MM.1S (cell line): ENCODE measurements around the gene MEGF11.

Experiments used
- DNase-seq: peaks from one replicate; pipeline ENCODE4 v3.0.0-alpha.2; 2015
- H2AFZ ChIP-seq: fragments of 300-600 bp; sonication (generic); 2 replicates; pipeline ENCODE4 v1.6.0; 2016; ENCODE audit warnings: antibody characterized with exemption, low read length
- H3F3A ChIP-seq: fragments of 300-600 bp; sonication (generic); 2 replicates; pipeline ENCODE4 v1.6.1; 2016; ENCODE audit warnings: mild to moderate bottlenecking, antibody characterized with exemption, low read length, moderate library complexity, mixed read lengths; ENCODE audit not compliant: insufficient read depth
- H3K27ac ChIP-seq: fragments of 300-600 bp; sonication (generic); 2 replicates; pipeline ENCODE4 v1.5.1; 2016; ENCODE audit warnings: mild to moderate bottlenecking, low read length
- H3K27me3 ChIP-seq: fragments of 300-600 bp; sonication (generic); replicated peaks from 2 replicates; pipeline ENCODE4 v1.6.0; 2016; ENCODE audit warnings: low read length; ENCODE audit not compliant: insufficient read depth
- H3K36me3 ChIP-seq: fragments of 300-600 bp; sonication (generic); replicated peaks from 2 replicates; pipeline ENCODE4 v1.6.1; 2016; ENCODE audit warnings: mild to moderate bottlenecking, low read length, mixed read lengths; ENCODE audit not compliant: insufficient read depth
- H3K4me1 ChIP-seq: fragments of 300-600 bp; sonication (generic); 2 replicates; pipeline ENCODE4 v1.6.1; 2016; ENCODE audit warnings: low read length, mixed read lengths
- H3K4me2 ChIP-seq: fragments of 300-600 bp; sonication (generic); 2 replicates; pipeline ENCODE4 v1.6.0; 2016; ENCODE audit warnings: low read depth, low read length
- H3K4me3 ChIP-seq: fragments of 300-600 bp; sonication (generic); 2 replicates; pipeline ENCODE4 v1.5.1; 2016; ENCODE audit warnings: low read length, mixed read lengths
- H3K79me2 ChIP-seq: fragments of 300-600 bp; sonication (generic); 2 replicates; pipeline ENCODE4 v1.6.1; 2016; ENCODE audit warnings: mixed run types, low read length, mixed read lengths
- H3K9ac ChIP-seq: fragments of 300-600 bp; sonication (generic); 2 replicates; pipeline ENCODE4 v1.6.1; 2016; ENCODE audit warnings: low read length, mixed read lengths
- H3K9me2 ChIP-seq: fragments of 300-600 bp; sonication (generic); replicated peaks from 2 replicates; pipeline ENCODE4 v1.6.1; 2016; ENCODE audit warnings: mild to moderate bottlenecking, low read length, mixed read lengths; ENCODE audit not compliant: insufficient read depth
- H3K9me3 ChIP-seq: fragments of 300-600 bp; sonication (generic); replicated peaks from 2 replicates; pipeline ENCODE4 v1.6.1; 2016; ENCODE audit warnings: mild to moderate bottlenecking, low read length, mixed read lengths; ENCODE audit not compliant: insufficient read depth
- H4K20me1 ChIP-seq: fragments of 300-600 bp; sonication (generic); 2 replicates; pipeline ENCODE4 v1.6.1; 2016; ENCODE audit warnings: mild to moderate bottlenecking, low read length, moderate library complexity, mixed read lengths; ENCODE audit not compliant: insufficient read depth
- EZH2 ChIP-seq: fragments of 300-600 bp; sonication (generic); optimal IDR thresholded peaks from 2 replicates; pipeline ENCODE3; 2017; ENCODE audit warnings: low read depth, mild to moderate bottlenecking, antibody characterized with exemption, low read length, mixed read lengths
- EZH2phosphoT487 ChIP-seq: fragments of 300-600 bp; sonication (generic); IDR thresholded peaks from 2 replicates; pipeline ENCODE4 v1.6.1; 2018; ENCODE audit warnings: antibody characterized with exemption, low read length
- TF ChIP-seq, protein P1 (sequence below): fragments of 300-600 bp; sonication (generic); IDR thresholded peaks from 2 replicates; pipeline ENCODE4 v1.5.1; 2016; ENCODE audit warnings: antibody characterized with exemption, low read length, mixed read lengths

The MEGF11 gene

GRCh38 chr15:66170042-66170441 lies 83.5 kb downstream of the MEGF11 start:
- DNase-seq = no peak
- no peaks in the 10 kb centered on the region; the same call in 1 of the 2 replicates for H3K27me3 ChIP-seq
- TF ChIP-seq EZH2 = no peak
- TF ChIP-seq EZH2phosphoT487 = no peak
- TF ChIP-seq, protein P1, sequence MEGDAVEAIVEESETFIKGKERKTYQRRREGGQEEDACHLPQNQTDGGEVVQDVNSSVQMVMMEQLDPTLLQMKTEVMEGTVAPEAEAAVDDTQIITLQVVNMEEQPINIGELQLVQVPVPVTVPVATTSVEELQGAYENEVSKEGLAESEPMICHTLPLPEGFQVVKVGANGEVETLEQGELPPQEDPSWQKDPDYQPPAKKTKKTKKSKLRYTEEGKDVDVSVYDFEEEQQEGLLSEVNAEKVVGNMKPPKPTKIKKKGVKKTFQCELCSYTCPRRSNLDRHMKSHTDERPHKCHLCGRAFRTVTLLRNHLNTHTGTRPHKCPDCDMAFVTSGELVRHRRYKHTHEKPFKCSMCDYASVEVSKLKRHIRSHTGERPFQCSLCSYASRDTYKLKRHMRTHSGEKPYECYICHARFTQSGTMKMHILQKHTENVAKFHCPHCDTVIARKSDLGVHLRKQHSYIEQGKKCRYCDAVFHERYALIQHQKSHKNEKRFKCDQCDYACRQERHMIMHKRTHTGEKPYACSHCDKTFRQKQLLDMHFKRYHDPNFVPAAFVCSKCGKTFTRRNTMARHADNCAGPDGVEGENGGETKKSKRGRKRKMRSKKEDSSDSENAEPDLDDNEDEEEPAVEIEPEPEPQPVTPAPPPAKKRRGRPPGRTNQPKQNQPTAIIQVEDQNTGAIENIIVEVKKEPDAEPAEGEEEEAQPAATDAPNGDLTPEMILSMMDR = no peak
- H3K79me2 ChIP-seq = no peaks in the 10 kb centered on the region
- H4K20me1 ChIP-seq = no peaks in the 10 kb centered on the region
- H3K9me2 ChIP-seq = no peaks in the 10 kb centered on the region
- no peak overlapping the region for H3K27ac ChIP-seq
- no peaks in the 10 kb centered on the region for H3K36me3 ChIP-seq
- no peaks in the 10 kb centered on the region for H3K4me1 ChIP-seq
- H3F3A ChIP-seq = no peaks in the 10 kb centered on the region
- H2AFZ ChIP-seq = no peak overlapping the region
- no peak overlapping the region for H3K4me3 ChIP-seq
- H3K9ac ChIP-seq = no peak overlapping the region
- H3K9me3 ChIP-seq = no peaks in the 10 kb centered on the region
- no peak overlapping the region for H3K4me2 ChIP-seq

GRCh38 chr15:66169625-66170024 lies 83.9 kb downstream of the MEGF11 start:
- no peak overlapping the region for H3K27ac ChIP-seq

DNA sequence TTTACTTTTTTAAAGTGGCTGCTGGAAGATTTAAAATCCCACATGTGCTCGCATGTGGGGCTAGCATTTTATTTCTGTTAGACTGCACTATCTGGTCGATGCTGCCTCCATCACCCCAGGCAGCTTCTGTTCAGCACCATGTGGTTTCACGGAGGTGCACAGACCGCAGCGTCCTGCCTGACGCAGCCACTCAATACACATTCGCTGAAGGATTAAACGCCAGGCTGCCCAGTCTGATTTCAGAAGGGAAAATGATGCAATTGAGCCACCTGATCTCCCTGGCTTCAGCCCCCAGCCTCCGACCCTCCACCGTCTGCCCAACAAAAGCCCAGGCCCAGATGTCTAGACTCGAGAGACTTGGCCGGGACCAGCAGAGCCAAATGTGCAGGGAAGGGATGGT lies 84.5 kb downstream of the MEGF11 start:
- Histone ChIP-seq H3K9ac (no peak overlapping the region), H3K9me2 (no peaks in the 10 kb centered on the region), H2AFZ (no peak overlapping the region), H3K4me2 (no peak overlapping the region), H3K4me1 (no peaks in the 10 kb centered on the region), H3K27me3 (no peaks in the 10 kb centered on the region; the same call in 1 of the 2 replicates), H3F3A (no peaks in the 10 kb centered on the region), H4K20me1 (no peaks in the 10 kb centered on the region), H3K4me3 (no peak overlapping the region), H3K79me2 (no peaks in the 10 kb centered on the region), H3K27ac (no peak overlapping the region), H3K36me3 (no peaks in the 10 kb centered on the region), H3K9me3 (no peaks in the 10 kb centered on the region)
- TF ChIP-seq EZH2phosphoT487 (no peak), EZH2 (no peak)
- TF ChIP-seq, protein P1 = no peak
- no peak for DNase-seq

More at GRCh38 chr15:66169625-66170024, 83.9 kb downstream of the MEGF11 start:
- Histone ChIP-seq H3F3A (no peaks in the 10 kb centered on the region), H3K9ac (no peak overlapping the region), H3K36me3 (no peaks in the 10 kb centered on the region), H3K4me2 (0 out of 2 replicates have a peak overlapping the region, but pooled peaks have one; percentile 7), H3K9me3 (no peaks in the 10 kb centered on the region), H3K27me3 (no peaks in the 10 kb centered on the region; the same call in 1 of the 2 replicates), H2AFZ (no peak overlapping the region), H3K9me2 (no peaks in the 10 kb centered on the region), H3K4me3 (no peak overlapping the region), H4K20me1 (no peaks in the 10 kb centered on the region), H3K4me1 (no peaks in the 10 kb centered on the region), H3K79me2 (no peaks in the 10 kb centered on the region)
- no peak for DNase-seq
- TF ChIP-seq EZH2phosphoT487 (no peak), EZH2 (no peak)
- TF ChIP-seq, protein P1 = no peak
